Fibroblast of villous mesenchyme (primary cell): Measurements from ENCODE around the gene RAB15. TPM values are rescaled to one million over a fixed set of nuclear protein-coding genes. Genes with fewer than 3 reads are reported as not detected.

Source experiments
- DNase-seq: peaks from one replicate; pipeline ENCODE4 v3.0.0-alpha.2; 2010; ENCODE audit warnings: low read depth
- H3K4me3 ChIP-seq: 2 replicates; pipeline ENCODE4 v1.5.1; 2011; ENCODE audit warnings: low read depth, mild to moderate bottlenecking, low read length
- total RNA-seq: library from RNA; depleted of rRNA; stranded (reverse); fragments of >200 nt; gene quantifications from 2 replicates; pipeline ENCODE4 v1.2.3, GENCODE V29; 2012
- TF ChIP-seq, protein P1 (sequence below): IDR thresholded peaks from 2 replicates; pipeline ENCODE4 v1.5.1; 2012; ENCODE audit warnings: low read depth, mild to moderate bottlenecking, low read length; ENCODE audit not compliant: insufficient read depth

RAB15 gene
- total RNA-seq, 1 donor = 3.5 TPM

DNA sequence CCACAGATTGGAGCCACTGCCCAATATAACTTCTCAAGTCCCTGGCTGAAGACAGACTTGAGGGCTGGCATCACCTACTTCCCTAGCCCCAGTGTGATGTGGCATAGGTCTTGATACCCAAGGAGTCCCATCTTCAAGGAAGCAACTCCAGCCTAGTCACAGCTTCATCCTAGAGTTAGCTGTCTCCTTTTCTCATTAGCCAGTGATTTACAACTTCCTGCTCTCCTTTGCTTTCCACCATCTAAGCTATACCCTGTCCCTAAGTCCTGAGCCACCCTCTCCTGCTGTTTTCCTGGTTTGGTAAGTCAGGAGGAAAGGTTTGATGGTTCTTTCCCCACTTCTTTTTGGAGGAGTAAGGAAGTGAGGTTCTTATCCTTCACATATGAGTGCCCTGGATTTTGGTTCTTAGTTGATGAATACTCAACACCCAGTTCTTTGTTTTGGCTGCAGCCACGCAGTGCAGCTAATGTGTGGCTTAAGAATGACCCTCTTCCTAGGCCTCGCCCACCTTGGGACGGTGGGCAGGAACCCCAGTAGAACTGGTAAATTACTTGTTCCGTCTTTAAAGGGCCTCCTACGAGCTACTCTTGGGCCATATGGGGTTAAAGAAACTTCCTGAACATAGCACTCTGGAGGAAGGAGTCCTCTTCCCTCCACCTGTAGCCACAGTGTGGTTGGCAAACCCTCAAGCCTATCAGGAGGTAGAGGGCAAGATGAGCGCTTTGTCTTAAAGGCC is 25.7 kb downstream of the RAB15 start:
- TF ChIP-seq, protein P1, sequence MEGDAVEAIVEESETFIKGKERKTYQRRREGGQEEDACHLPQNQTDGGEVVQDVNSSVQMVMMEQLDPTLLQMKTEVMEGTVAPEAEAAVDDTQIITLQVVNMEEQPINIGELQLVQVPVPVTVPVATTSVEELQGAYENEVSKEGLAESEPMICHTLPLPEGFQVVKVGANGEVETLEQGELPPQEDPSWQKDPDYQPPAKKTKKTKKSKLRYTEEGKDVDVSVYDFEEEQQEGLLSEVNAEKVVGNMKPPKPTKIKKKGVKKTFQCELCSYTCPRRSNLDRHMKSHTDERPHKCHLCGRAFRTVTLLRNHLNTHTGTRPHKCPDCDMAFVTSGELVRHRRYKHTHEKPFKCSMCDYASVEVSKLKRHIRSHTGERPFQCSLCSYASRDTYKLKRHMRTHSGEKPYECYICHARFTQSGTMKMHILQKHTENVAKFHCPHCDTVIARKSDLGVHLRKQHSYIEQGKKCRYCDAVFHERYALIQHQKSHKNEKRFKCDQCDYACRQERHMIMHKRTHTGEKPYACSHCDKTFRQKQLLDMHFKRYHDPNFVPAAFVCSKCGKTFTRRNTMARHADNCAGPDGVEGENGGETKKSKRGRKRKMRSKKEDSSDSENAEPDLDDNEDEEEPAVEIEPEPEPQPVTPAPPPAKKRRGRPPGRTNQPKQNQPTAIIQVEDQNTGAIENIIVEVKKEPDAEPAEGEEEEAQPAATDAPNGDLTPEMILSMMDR = no peak
- no peak overlapping the region for H3K4me3 ChIP-seq
- DNase-seq = no peak

DNA sequence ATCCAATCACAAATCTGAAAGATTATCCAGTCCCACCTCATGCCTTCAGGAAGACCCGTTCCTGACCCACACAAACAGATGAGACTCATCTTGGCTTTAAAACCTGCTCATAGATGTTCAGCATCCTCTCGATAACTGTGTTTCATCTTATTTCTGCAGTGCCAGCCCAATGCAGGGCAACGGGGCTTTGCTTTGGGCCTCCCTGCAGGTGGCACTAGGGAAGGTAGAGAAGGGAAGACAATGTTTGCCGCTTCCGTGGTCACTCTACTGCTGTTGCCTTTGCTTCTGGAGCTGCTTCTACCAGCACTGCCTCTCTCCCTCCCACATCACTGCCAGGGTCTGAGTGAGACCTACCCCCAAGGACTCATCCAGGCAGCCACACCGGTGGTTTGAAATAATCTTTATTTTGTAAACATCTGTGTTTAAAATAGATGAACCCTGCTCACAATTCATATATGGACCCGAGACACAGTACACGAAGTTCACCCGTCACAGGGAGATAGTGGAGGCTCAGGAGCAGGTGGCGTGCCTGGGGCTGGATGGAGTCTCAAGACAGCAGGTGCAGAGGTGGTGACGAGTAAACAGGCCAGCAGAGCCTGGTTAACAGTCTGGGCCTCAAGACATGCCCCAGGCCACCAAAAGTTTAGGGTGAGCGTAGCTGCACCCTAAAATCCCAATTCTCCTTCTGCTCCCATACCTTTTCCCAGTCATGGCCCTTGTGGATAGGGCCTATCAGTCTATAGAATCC is 26.5 kb downstream of the RAB15 start:
- DNase-seq = no peak
- no peak overlapping the region for H3K4me3 ChIP-seq
- TF ChIP-seq, protein P1 = no peak

DNA sequence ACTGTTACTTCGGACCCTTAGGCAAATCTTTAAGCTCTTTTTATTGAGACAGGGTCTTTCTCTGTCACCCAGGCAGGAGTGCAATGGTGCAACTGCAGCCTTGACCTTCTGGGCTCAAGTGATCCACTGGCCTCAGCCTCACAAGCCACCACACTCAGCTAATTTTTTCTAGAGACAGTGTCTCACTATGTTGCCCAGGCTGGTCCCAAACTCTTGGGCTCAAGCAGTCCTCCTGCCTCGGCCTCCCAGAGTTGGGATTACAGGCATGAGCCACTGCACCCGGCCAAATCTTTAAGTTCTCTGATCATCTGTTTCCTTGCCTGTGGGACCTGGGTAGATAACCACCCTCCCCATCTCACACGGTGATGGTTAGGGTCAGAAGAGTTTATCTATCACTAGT is 27.3 kb downstream of the RAB15 start:
- DNase-seq = no peak
- H3K4me3 ChIP-seq = no peak overlapping the region
- TF ChIP-seq, protein P1 = no peak

DNA sequence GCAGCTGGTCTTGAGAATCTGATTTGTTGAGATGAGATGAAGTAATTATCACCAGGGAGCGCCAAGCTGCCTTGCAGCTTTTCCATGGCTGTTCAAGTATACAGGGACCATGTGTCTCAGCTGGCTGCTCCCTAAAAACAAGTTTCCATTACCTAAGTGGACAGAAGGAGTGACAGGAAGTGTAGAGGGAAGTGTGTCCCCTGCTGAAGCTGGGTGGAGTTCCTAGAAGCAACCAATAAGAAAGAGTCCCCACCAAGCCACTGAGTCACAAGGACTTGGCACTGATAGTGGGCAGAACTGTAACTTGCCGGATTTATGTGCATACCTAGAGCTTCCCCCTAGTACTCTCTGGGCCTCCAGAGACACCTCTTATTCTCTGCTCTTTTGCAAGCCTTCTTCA is 28.1 kb downstream of the RAB15 start:
- no peak overlapping the region for H3K4me3 ChIP-seq
- TF ChIP-seq, protein P1 = no peak
- DNase-seq = no peak

DNA sequence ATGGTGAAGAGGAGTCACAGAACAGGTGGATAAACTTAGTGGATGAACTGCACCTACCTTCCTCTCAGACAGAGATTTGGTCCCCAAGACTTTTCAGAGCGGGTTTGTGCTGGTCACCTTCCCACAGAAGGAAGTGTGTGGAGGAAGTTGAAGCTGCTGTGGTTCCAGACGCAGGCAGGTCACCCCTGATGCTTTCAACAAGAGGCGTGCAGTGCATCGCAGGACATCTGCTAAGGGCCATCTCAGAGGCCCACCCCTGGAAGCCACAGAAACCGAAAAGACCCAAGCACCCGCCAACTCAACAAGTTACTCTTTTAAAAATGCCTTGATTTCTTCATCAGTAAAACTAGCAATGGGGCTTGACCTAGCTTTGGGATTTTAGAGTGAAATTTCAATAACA is 28.6 kb downstream of the RAB15 start:
- no peak for DNase-seq
- no peak overlapping the region for H3K4me3 ChIP-seq
- TF ChIP-seq, protein P1 = no peak

DNA sequence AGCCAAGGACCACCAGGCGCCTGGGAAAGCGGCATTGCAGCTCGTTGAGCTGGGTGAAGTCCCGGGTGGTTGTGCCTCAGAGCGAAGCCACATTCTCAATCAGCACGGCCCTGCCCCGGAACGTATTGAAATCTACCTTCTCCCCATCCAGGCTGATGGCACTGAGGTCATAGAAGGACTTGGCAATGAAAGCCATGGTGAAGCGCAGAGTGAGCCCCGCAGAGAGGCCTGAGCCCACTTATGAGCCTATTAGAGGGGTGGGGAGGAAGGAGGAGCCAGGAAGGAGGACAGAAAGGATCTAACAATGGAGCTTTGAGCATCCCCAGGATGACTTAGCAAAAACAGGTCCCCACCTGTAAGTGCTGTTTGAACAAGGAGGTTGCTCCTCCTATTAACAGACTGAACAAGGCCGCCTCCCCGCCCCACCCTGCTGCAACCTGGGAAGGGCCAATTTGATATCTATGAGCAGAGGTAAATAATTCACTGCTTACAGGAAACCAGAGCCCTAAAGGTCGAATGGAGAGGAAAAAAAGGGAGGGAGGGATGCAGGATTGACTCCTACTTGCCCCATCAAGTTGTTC is 29.5 kb downstream of the RAB15 start, which contains the start of gene GPX2:
TSS of gene GPX2 (minus strand) at position 215 of the 581 bp plus-strand sequence. CDS start at position 196, 19 bp downstream.
- DNase-seq = no peak
- TF ChIP-seq, protein P1 = no peak
- H3K4me3 ChIP-seq = no peak within 1 kb of the TSS
